ENCODE results near the gene SEMA6C. TPM values are rescaled to one million over a fixed set of nuclear protein-coding genes. Genes with fewer than 3 reads are reported as not detected.

SEMA6C gene
- total and polyA plus RNA-seq, 4 donors, result 1.4 to 1.5 (median 1.4) TPM

DNA sequence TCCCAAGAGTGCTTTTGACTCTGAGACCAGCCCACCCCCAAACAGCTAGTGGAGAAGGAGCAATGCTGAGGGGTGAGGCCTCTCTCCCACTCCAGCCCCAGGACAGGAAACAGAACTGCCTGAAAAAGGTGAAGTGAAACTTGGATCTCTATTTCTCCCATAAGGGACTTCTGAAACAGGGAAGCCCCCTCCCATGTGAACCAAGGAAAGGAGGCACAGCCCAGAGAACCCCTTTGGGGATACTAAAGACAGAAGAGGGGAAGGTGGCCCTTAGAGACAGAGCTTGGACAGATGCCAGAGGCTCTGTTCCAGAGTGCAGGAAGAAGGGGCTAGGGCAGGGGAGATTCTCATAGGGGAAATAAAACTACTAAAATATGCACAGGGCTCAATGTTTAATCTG, 12.9 kb upstream of the SEMA6C start:
- Histone ChIP-seq H3K36me3 (ENCODE audit: control insufficient read depth in 4 of 4, insufficient read depth in 3 of 4, low read depth in 1 of 4, low read length in 3 of 4) (peaks cover 2 to 35% (median 14%) of the 10 kb centered on the region in 4 donors), H3K9ac (ENCODE audit: low read depth in 1 of 2, low read length in 2 of 2) (no peak overlapping the region), H3K27me3 (ENCODE audit: control insufficient read depth in 4 of 4, insufficient read depth in 4 of 4, low read length in 3 of 4) (no peaks in the 10 kb centered on the region), H3K4me1 (ENCODE audit: control insufficient read depth in 4 of 4, insufficient read depth in 4 of 4, low read length in 3 of 4) (peaks cover 0 to 7% (median 5%) of the 10 kb centered on the region in 4 donors), H3K4me3 (ENCODE audit: low read depth in 1 of 3, low read length in 3 of 3) (no peak overlapping the region), H3K27ac (ENCODE audit: low read depth in 1 of 2, low read length in 2 of 2) (no peak overlapping the region), H3K9me3 (ENCODE audit: control insufficient read depth in 4 of 4, low read length in 3 of 4) (no peaks in the 10 kb centered on the region)
- DNase-seq (ENCODE audit: low spot score), result no peak
- no peak for TF ChIP-seq GABPA (IDR thresholded peaks at IDR 0.05 in 1 of 2, conservative IDR thresholded peaks at IDR 0.05 in 1 of 2)
- TF ChIP-seq FOXA1 (IDR thresholded peaks at IDR 0.05), result no peak
- TF ChIP-seq EGR1 (IDR thresholded peaks at IDR 0.05; ENCODE audit: low read depth in 2 of 2), result no peak
- TF ChIP-seq, protein P1, sequence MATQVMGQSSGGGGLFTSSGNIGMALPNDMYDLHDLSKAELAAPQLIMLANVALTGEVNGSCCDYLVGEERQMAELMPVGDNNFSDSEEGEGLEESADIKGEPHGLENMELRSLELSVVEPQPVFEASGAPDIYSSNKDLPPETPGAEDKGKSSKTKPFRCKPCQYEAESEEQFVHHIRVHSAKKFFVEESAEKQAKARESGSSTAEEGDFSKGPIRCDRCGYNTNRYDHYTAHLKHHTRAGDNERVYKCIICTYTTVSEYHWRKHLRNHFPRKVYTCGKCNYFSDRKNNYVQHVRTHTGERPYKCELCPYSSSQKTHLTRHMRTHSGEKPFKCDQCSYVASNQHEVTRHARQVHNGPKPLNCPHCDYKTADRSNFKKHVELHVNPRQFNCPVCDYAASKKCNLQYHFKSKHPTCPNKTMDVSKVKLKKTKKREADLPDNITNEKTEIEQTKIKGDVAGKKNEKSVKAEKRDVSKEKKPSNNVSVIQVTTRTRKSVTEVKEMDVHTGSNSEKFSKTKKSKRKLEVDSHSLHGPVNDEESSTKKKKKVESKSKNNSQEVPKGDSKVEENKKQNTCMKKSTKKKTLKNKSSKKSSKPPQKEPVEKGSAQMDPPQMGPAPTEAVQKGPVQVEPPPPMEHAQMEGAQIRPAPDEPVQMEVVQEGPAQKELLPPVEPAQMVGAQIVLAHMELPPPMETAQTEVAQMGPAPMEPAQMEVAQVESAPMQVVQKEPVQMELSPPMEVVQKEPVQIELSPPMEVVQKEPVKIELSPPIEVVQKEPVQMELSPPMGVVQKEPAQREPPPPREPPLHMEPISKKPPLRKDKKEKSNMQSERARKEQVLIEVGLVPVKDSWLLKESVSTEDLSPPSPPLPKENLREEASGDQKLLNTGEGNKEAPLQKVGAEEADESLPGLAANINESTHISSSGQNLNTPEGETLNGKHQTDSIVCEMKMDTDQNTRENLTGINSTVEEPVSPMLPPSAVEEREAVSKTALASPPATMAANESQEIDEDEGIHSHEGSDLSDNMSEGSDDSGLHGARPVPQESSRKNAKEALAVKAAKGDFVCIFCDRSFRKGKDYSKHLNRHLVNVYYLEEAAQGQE (IDR thresholded peaks at IDR 0.05), result no peak
- TF ChIP-seq, protein P2, sequence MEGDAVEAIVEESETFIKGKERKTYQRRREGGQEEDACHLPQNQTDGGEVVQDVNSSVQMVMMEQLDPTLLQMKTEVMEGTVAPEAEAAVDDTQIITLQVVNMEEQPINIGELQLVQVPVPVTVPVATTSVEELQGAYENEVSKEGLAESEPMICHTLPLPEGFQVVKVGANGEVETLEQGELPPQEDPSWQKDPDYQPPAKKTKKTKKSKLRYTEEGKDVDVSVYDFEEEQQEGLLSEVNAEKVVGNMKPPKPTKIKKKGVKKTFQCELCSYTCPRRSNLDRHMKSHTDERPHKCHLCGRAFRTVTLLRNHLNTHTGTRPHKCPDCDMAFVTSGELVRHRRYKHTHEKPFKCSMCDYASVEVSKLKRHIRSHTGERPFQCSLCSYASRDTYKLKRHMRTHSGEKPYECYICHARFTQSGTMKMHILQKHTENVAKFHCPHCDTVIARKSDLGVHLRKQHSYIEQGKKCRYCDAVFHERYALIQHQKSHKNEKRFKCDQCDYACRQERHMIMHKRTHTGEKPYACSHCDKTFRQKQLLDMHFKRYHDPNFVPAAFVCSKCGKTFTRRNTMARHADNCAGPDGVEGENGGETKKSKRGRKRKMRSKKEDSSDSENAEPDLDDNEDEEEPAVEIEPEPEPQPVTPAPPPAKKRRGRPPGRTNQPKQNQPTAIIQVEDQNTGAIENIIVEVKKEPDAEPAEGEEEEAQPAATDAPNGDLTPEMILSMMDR (IDR thresholded peaks at IDR 0.05; ENCODE audit: low read depth, low read length, missing input control), result no peak
- TF ChIP-seq RAD21 (IDR thresholded peaks at IDR 0.05), result no peak
- TF ChIP-seq HNF4A (conservative IDR thresholded peaks at IDR 0.05), result no peak
- TF ChIP-seq RXRA (IDR thresholded peaks at IDR 0.05), result no peak
- TF ChIP-seq, protein P3, sequence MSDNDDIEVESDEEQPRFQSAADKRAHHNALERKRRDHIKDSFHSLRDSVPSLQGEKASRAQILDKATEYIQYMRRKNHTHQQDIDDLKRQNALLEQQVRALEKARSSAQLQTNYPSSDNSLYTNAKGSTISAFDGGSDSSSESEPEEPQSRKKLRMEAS (IDR thresholded peaks at IDR 0.05), result no peak
- TF ChIP-seq, protein P4, sequence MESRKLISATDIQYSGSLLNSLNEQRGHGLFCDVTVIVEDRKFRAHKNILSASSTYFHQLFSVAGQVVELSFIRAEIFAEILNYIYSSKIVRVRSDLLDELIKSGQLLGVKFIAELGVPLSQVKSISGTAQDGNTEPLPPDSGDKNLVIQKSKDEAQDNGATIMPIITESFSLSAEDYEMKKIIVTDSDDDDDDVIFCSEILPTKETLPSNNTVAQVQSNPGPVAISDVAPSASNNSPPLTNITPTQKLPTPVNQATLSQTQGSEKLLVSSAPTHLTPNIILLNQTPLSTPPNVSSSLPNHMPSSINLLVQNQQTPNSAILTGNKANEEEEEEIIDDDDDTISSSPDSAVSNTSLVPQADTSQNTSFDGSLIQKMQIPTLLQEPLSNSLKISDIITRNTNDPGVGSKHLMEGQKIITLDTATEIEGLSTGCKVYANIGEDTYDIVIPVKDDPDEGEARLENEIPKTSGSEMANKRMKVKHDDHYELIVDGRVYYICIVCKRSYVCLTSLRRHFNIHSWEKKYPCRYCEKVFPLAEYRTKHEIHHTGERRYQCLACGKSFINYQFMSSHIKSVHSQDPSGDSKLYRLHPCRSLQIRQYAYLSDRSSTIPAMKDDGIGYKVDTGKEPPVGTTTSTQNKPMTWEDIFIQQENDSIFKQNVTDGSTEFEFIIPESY (IDR thresholded peaks at IDR 0.05), result no peak
- no peak for TF ChIP-seq FOXA2 (IDR thresholded peaks at IDR 0.05)
- TF ChIP-seq, protein P5, sequence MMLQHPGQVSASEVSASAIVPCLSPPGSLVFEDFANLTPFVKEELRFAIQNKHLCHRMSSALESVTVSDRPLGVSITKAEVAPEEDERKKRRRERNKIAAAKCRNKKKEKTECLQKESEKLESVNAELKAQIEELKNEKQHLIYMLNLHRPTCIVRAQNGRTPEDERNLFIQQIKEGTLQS (IDR thresholded peaks at IDR 0.05), result no peak
- TF ChIP-seq NR2F2 (IDR thresholded peaks at IDR 0.05), result no peak

DNA sequence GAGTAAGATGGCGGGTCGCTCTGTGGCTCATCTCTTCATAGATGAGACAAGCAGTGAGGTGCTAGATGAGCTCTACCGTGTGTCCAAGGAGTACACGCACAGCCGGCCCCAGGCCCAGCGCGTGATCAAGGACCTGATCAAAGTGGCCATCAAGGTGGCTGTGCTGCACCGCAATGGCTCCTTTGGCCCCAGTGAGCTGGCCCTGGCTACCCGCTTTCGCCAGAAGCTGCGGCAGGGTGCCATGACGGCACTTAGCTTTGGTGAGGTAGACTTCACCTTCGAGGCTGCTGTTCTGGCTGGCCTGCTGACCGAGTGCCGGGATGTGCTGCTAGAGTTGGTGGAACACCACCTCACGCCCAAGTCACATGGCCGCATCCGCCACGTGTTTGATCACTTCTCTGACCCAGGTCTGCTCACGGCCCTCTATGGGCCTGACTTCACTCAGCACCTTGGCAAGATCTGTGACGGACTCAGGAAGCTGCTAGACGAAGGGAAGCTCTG, 12.4 kb upstream of the SEMA6C start:
- Histone ChIP-seq H3K27ac (ENCODE audit: low read depth in 1 of 2, low read length in 2 of 2) (no peak overlapping the region), H3K36me3 (ENCODE audit: control insufficient read depth in 4 of 4, insufficient read depth in 3 of 4, low read depth in 1 of 4, low read length in 3 of 4) (peaks cover 2 to 35% (median 14%) of the 10 kb centered on the region in 4 donors), H3K4me3 (ENCODE audit: low read depth in 1 of 3, low read length in 3 of 3) (no peak overlapping the region), H3K9ac (ENCODE audit: low read depth in 1 of 2, low read length in 2 of 2) (no peak overlapping the region), H3K4me1 (ENCODE audit: control insufficient read depth in 4 of 4, insufficient read depth in 4 of 4, low read length in 3 of 4) (peaks cover 0 to 3% (median 0%) of the 10 kb centered on the region in 4 donors), H3K27me3 (ENCODE audit: control insufficient read depth in 4 of 4, insufficient read depth in 4 of 4, low read length in 3 of 4) (no peaks in the 10 kb centered on the region), H3K9me3 (ENCODE audit: control insufficient read depth in 4 of 4, low read length in 3 of 4) (no peaks in the 10 kb centered on the region)
- 89% methylated on average over 22 of the region's 22 CpGs for WGBS
- no peak for DNase-seq (ENCODE audit: low spot score)
- TF ChIP-seq, protein P1 (IDR thresholded peaks at IDR 0.05), result no peak
- TF ChIP-seq, protein P5 (IDR thresholded peaks at IDR 0.05), result no peak
- no peak for TF ChIP-seq RAD21 (IDR thresholded peaks at IDR 0.05)
- no peak for TF ChIP-seq SP1 (IDR thresholded peaks at IDR 0.05)
- TF ChIP-seq GABPA (IDR thresholded peaks at IDR 0.05 in 1 of 2, conservative IDR thresholded peaks at IDR 0.05 in 1 of 2), result no peak
- no peak for TF ChIP-seq TAF1 (conservative IDR thresholded peaks at IDR 0.05)
- no peak for TF ChIP-seq RXRA (IDR thresholded peaks at IDR 0.05)
- no peak for TF ChIP-seq HNF4A (conservative IDR thresholded peaks at IDR 0.05)
- TF ChIP-seq NR2F2 (IDR thresholded peaks at IDR 0.05), result no peak
- TF ChIP-seq, protein P2 (IDR thresholded peaks at IDR 0.05; ENCODE audit: low read depth, low read length, missing input control), result no peak
- TF ChIP-seq HNF4G (IDR thresholded peaks at IDR 0.05), result no peak
- TF ChIP-seq FOXA2 (IDR thresholded peaks at IDR 0.05), result no peak
- no peak for TF ChIP-seq FOXA1 (IDR thresholded peaks at IDR 0.05)

Data from liver (tissue), 9 donors.